ENCODE measurements around the gene TRAF2.

TRAF2 gene

DNA sequence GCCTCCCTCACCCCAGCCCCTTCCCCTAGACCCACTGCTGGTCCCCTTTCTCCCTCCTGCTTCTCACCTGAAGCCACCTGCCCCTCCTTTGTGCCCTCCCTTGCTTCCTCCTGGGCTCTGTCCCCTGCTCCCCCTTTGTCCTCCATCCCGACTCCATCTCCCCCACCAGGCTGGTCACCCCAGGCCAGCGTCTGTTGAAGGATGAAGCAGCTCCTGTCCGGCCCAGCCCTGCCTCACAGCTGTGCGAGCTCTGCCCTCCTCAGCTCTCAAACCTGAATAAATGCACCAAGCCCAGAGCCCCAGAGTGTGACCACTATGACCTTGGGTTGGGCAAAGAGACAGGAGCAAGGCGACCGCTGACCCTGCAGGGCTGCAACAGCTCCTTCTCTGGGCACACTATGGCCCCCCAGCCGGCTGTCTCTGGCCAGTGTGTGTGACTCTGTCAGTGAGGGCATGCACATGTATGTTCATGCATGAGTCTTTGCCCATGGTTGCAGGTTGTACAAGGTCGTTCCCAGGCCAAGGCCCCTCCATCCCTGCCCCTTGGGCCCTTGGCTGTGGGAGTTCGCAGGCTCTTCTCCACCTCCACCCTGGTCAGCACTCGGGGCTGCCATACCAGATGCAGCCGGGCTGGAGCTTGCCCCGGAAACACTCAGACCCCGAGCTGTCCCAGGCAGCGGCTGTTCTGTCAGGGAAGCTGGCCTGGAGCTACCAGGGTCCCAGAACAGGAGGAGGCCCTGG is 69.1 kb downstream of the TRAF2 start:
- H3K36me3 Mint-ChIP-seq (ENCODE audit: low read depth), result no peaks in the 10 kb centered on the region
- no peak overlapping the region for H3K4me3 Mint-ChIP-seq
- TF ChIP-seq, protein P1, sequence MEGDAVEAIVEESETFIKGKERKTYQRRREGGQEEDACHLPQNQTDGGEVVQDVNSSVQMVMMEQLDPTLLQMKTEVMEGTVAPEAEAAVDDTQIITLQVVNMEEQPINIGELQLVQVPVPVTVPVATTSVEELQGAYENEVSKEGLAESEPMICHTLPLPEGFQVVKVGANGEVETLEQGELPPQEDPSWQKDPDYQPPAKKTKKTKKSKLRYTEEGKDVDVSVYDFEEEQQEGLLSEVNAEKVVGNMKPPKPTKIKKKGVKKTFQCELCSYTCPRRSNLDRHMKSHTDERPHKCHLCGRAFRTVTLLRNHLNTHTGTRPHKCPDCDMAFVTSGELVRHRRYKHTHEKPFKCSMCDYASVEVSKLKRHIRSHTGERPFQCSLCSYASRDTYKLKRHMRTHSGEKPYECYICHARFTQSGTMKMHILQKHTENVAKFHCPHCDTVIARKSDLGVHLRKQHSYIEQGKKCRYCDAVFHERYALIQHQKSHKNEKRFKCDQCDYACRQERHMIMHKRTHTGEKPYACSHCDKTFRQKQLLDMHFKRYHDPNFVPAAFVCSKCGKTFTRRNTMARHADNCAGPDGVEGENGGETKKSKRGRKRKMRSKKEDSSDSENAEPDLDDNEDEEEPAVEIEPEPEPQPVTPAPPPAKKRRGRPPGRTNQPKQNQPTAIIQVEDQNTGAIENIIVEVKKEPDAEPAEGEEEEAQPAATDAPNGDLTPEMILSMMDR (IDR thresholded peaks at IDR 0.05; ENCODE audit: unreplicated experiment in 3 of 3), result no peak
- H3K27me3 Mint-ChIP-seq (ENCODE audit: low read depth), result no peaks in the 10 kb centered on the region
- no peak overlapping the region for H3K27ac Mint-ChIP-seq
- no peaks in the 10 kb centered on the region for H3K9me3 Mint-ChIP-seq
- no peaks in the 10 kb centered on the region for H3K4me1 Mint-ChIP-seq

DNA sequence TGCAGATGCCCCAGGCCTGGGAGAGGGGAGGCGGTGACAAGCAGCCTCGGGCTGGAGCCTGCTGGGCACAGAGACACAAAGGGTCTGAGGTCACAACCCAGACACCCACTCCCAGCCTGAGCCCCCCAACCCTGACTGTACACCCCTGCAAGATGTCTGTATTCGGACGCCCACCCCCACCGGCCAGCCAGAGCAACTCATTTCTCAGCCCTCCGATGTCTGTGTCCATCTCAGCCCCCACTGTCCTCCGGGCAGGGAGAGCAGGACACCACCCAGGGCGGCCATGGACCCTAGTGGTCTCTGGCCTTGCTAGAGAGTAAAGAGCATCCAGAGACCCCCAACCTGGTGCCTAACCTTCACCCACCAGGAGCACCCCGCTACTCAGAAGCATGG is 69.6 kb downstream of the TRAF2 start:
- no peaks in the 10 kb centered on the region for H3K4me1 Mint-ChIP-seq
- TF ChIP-seq, protein P1 (IDR thresholded peaks at IDR 0.05; ENCODE audit: unreplicated experiment in 3 of 3), result no peak
- no peak overlapping the region for H3K4me3 Mint-ChIP-seq
- no peaks in the 10 kb centered on the region for H3K36me3 Mint-ChIP-seq (ENCODE audit: low read depth)
- H3K9me3 Mint-ChIP-seq, result no peaks in the 10 kb centered on the region
- no peak overlapping the region for H3K27ac Mint-ChIP-seq
- H3K27me3 Mint-ChIP-seq (ENCODE audit: low read depth), result no peaks in the 10 kb centered on the region

DNA sequence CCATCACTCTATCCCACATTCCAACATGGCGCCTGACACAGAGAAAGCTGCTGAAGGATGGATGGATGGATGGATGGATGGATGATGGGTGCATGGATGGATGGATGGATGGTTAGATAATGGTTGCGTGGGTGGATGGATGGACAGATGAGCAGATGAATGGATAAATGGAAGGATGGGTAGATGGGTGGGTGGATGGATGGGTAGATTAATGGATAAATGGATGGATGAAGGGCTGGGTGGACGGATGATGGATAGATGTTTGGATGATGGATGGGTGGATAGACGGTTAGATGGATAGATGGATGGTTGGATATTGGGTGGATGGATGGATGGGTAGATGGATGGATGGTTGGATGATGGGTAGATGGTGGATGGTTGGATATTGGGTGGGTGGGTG is 70.3 kb downstream of the TRAF2 start:
- TF ChIP-seq, protein P1 (IDR thresholded peaks at IDR 0.05; ENCODE audit: unreplicated experiment in 3 of 3), result no peak
- Mint-ChIP-seq H3K4me1 (no peaks in the 10 kb centered on the region), H3K27ac (no peak overlapping the region), H3K27me3 (ENCODE audit: low read depth) (no peaks in the 10 kb centered on the region), H3K4me3 (no peak overlapping the region), H3K9me3 (no peaks in the 10 kb centered on the region), H3K36me3 (ENCODE audit: low read depth) (no peaks in the 10 kb centered on the region)

GRCh38 chr9:136957461-136957860 is 71.1 kb downstream of the TRAF2 start:
- H3K9me3 Mint-ChIP-seq, result no peaks in the 10 kb centered on the region
- no peak overlapping the region for H3K4me3 Mint-ChIP-seq
- H3K27me3 Mint-ChIP-seq (ENCODE audit: low read depth), result no peaks in the 10 kb centered on the region
- TF ChIP-seq, protein P1 (IDR thresholded peaks at IDR 0.05; ENCODE audit: unreplicated experiment in 3 of 3), result no peak
- H3K4me1 Mint-ChIP-seq, result no peaks in the 10 kb centered on the region
- no peak overlapping the region for H3K27ac Mint-ChIP-seq
- no peaks in the 10 kb centered on the region for H3K36me3 Mint-ChIP-seq (ENCODE audit: low read depth)

GRCh38 chr9:136957901-136958300 is 71.6 kb downstream of the TRAF2 start:
- no peaks in the 10 kb centered on the region for H3K36me3 Mint-ChIP-seq (ENCODE audit: low read depth)
- no peaks in the 10 kb centered on the region for H3K9me3 Mint-ChIP-seq
- H3K4me3 Mint-ChIP-seq, result no peak overlapping the region
- H3K27ac Mint-ChIP-seq, result no peak overlapping the region
- H3K27me3 Mint-ChIP-seq (ENCODE audit: low read depth), result no peaks in the 10 kb centered on the region
- H3K4me1 Mint-ChIP-seq, result peaks cover 2% of the 10 kb centered on the region
- TF ChIP-seq, protein P1 (IDR thresholded peaks at IDR 0.05; ENCODE audit: unreplicated experiment in 3 of 3), result no peak

DNA sequence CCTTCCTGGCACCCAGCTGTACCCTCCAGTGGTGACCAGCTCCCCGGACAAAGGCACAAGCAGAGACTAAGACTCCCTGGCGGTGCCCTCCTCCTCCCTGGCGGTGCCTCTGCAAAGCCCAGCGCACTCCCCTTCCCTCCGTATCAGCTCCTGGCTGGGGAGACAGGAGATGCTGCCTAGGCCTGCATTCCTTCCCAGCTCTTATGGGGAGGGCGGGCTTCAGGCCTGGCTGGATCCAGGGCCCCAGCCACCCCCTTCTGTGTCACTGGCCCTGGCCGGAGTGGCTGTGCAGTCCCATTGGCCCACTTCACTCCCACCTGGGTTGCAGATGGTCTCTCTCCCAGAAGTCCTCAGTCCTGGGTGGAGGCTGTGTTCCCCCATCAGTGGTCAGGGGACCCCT is 72.2 kb downstream of the TRAF2 start:
- Mint-ChIP-seq H3K9me3 (no peaks in the 10 kb centered on the region), H3K27me3 (ENCODE audit: low read depth) (no peaks in the 10 kb centered on the region), H3K4me3 (no peak overlapping the region), H3K27ac (no peak overlapping the region), H3K4me1 (peaks cover 5% of the 10 kb centered on the region), H3K36me3 (ENCODE audit: low read depth) (no peaks in the 10 kb centered on the region)
- TF ChIP-seq, protein P1 (IDR thresholded peaks at IDR 0.05; ENCODE audit: unreplicated experiment in 3 of 3), result no peak
